HG02884 (cell line): ENCODE results near the gene GRIFIN.
"Not testable (repeated sequence)": the region's sequence is repeated elsewhere in the genome, so short reads cannot be mapped to it uniquely, and the experiment has no call there.

Source experiments
- ATAC-seq: cut with Tn5 transposase; IDR thresholded peaks from one replicate; pipeline ENCODE4 v1.9.1; 2021; ENCODE audit warnings: mild to moderate bottlenecking, moderate library complexity; ENCODE audit not compliant: unreplicated experiment

The GRIFIN gene

GRCh38 chr7:2461268-2462026, 14.8 kb downstream of the GRIFIN start:
- ATAC-seq, result no peak

GRCh38 chr7:2460641-2461040, 15.6 kb downstream of the GRIFIN start:
- ATAC-seq, result no peak

GRCh38 chr7:2460188-2460587, 16.0 kb downstream of the GRIFIN start:
- ATAC-seq, result no peak

- no peak for ATAC-seq
Measured at GRCh38 chr7:2459674-2460073, 16.5 kb downstream of the GRIFIN start.

- ATAC-seq, result not testable (repeated sequence)
Measured at GRCh38 chr7:2453849-2454248, 22.3 kb downstream of the GRIFIN start.

- ATAC-seq, result no peak
Measured at GRCh38 chr7:2452643-2453270, 23.4 kb downstream of the GRIFIN start.

- ATAC-seq, result peak; percentile 25
Measured at GRCh38 chr7:2452074-2452507, 24.1 kb downstream of the GRIFIN start.

- peak; percentile 63 for ATAC-seq
Measured at GRCh38 chr7:2451171-2452073, 24.8 kb downstream of the GRIFIN start.

GRCh38 chr7:2450198-2451107, 25.7 kb downstream of the GRIFIN start:
- ATAC-seq, result no peak

GRCh38 chr7:2446676-2447075, 29.5 kb downstream of the GRIFIN start:
- ATAC-seq, result no peak

GRCh38 chr7:2445898-2446555, 30.2 kb downstream of the GRIFIN start:
- no peak for ATAC-seq

GRCh38 chr7:2445047-2445446, 31.2 kb downstream of the GRIFIN start:
- ATAC-seq, result no peak

GRCh38 chr7:2444476-2444875, 31.7 kb downstream of the GRIFIN start:
- no peak for ATAC-seq

GRCh38 chr7:2443491-2443890, 32.7 kb downstream of the GRIFIN start:
- ATAC-seq, result no peak

- ATAC-seq, result no peak
Measured at GRCh38 chr7:2441430-2442058, 34.7 kb downstream of the GRIFIN start.

- ATAC-seq, result no peak
Measured at GRCh38 chr7:2440608-2441245, 35.5 kb downstream of the GRIFIN start.

GRCh38 chr7:2438775-2439174, 37.4 kb downstream of the GRIFIN start:
- ATAC-seq, result no peak

- ATAC-seq, result no peak
Measured at GRCh38 chr7:2438186-2438585, 38.0 kb downstream of the GRIFIN start.
